ENCODE data around the gene NTNG1. TPM values are rescaled to one million over a fixed set of nuclear protein-coding genes. Genes with fewer than 3 reads are reported as not detected.

Gene NTNG1
- total RNA-seq, 4 donors from 2014 or later: 0.44 to 0.98 (median 0.51) TPM; not detected in 1

- TF ChIP-seq, protein P1, sequence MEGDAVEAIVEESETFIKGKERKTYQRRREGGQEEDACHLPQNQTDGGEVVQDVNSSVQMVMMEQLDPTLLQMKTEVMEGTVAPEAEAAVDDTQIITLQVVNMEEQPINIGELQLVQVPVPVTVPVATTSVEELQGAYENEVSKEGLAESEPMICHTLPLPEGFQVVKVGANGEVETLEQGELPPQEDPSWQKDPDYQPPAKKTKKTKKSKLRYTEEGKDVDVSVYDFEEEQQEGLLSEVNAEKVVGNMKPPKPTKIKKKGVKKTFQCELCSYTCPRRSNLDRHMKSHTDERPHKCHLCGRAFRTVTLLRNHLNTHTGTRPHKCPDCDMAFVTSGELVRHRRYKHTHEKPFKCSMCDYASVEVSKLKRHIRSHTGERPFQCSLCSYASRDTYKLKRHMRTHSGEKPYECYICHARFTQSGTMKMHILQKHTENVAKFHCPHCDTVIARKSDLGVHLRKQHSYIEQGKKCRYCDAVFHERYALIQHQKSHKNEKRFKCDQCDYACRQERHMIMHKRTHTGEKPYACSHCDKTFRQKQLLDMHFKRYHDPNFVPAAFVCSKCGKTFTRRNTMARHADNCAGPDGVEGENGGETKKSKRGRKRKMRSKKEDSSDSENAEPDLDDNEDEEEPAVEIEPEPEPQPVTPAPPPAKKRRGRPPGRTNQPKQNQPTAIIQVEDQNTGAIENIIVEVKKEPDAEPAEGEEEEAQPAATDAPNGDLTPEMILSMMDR (IDR thresholded peaks at IDR 0.05; ENCODE audit: low read depth): no peak
Observed at GRCh38 chr1:107145637-107146036, 4.8 kb downstream of the NTNG1 start.

DNA sequence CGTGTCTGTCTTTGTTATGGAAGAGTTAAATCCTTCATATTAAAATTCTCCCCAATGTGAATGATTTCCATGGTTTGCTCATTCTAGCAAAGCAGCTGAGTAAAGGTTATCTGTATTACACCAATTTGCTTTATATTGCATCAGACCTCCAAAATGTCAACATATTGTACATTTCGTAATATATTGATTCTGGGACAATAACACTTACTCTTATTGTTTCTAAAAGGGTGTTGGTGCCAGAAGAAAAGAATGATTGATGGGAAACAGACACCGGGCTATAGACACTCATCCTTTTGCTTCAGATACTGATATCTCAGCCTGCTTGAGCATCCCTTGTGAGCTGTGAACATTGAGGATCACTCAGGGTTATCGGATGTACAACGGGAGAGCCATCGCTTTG lies 7.0 kb downstream of the NTNG1 start:
- TF ChIP-seq, protein P1 (IDR thresholded peaks at IDR 0.05; ENCODE audit: low read depth): no peak

- TF ChIP-seq, protein P1 (IDR thresholded peaks at IDR 0.05; ENCODE audit: low read depth): no peak
Observed at GRCh38 chr1:107149946-107150345, 9.1 kb downstream of the NTNG1 start.

DNA sequence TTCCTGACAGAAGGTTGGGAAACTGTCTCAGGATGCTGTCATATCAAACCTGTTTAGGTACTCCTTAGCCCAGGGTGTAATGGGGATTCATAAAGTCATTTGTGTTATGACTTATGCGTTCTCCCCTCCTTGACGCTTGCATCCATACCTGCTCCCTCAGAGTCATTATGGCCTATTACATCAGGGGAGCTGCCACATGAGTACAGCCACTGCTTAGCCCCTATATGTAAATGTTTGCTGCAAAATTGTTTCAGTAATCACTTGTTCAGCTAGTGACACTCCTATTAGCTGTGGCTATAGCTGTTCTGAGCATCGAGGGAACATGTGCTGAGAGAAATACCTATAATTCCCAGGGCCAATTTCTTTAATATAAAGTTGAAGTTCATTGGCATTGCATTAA lies 10.5 kb downstream of the NTNG1 start:
- TF ChIP-seq, protein P1 (IDR thresholded peaks at IDR 0.05; ENCODE audit: low read depth): no peak

DNA sequence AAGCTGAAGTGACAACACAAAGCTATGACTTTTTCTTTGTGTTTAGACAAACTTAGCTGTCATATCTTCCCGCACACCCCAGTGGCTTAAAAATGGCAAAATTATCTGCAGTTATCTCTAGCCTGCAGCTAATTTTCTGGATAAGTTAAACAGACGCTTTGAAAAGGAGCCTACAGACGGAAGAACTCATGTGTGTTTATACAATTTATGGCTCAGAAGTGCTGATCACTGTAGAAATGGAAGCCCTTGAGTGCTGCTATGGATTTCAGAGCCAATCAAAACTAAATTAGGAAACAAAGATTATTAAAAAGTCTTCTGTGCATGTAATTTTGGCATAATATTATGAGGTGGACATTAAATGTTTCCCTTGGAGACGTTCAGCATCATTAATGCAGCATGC lies 11.6 kb downstream of the NTNG1 start:
- TF ChIP-seq, protein P1 (IDR thresholded peaks at IDR 0.05; ENCODE audit: low read depth): no peak

GRCh38 chr1:107153014-107153413 lies 12.2 kb downstream of the NTNG1 start:
- TF ChIP-seq, protein P1 (IDR thresholded peaks at IDR 0.05; ENCODE audit: low read depth): no peak

DNA sequence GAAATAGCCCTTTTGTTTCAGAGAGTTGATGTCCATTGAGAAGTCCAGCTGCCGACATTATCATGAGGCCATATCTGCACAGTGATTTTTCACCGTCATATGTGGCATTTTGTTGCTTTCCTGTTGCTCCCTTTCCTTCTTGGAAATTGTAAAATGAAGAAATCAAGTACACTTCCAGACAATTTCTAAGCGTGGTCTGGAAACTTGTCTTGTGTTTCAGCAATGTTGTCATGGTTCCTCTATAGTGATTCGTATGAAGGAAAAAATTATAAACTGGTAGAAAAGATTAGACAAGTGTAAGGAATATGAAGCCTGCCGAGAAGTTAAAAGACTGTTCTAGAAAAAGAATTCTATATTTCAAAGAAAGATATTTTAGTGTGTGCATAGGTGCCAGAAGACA lies 17.7 kb downstream of the NTNG1 start:
- TF ChIP-seq, protein P1 (IDR thresholded peaks at IDR 0.05; ENCODE audit: low read depth): no peak

Measured in subcutaneous adipose tissue (tissue), 4 donors.